GM12891 (cell line): ENCODE measurements around the gene DYNLRB1.

Experiments used
- DNase-seq: peaks from one replicate; pipeline ENCODE4 v3.0.0; 2011; ENCODE audit warnings: low spot score; ENCODE audit not compliant: insufficient read length
- FAIRE-seq: peaks from 2 replicates; lab custom pipeline; 2011; peaks lifted over from hg19 to GRCh38; lab: Jason Lieb, UNC
- PAX5 ChIP-seq: IDR thresholded peaks from 2 replicates; pipeline ENCODE4 v1.6.1; 2011; ENCODE audit warnings: low read length, moderate library complexity, mild to moderate bottlenecking; ENCODE audit not compliant: insufficient read depth, severe bottlenecking
- POLR2A ChIP-seq: IDR thresholded peaks from 2 replicates; pipeline ENCODE4 v1.6.1; 2011; ENCODE audit warnings: low read depth, low read length, control low read depth
- POLR2AphosphoS5 ChIP-seq: IDR thresholded peaks from 2 replicates; pipeline ENCODE4 v1.6.1; 2011; ENCODE audit warnings: low read depth, low read length, control low read depth
- POU2F2 ChIP-seq: IDR thresholded peaks from 2 replicates; pipeline ENCODE4 v1.6.1; 2011; ENCODE audit warnings: low read depth, mild to moderate bottlenecking, control low read depth, low read length, moderate library complexity
- SPI1 ChIP-seq: IDR thresholded peaks from 2 replicates; pipeline ENCODE4 v1.6.1; 2011; ENCODE audit warnings: low read depth, low read length, control low read depth
- TAF1 ChIP-seq: IDR thresholded peaks from 2 replicates; pipeline ENCODE4 v1.6.1; 2011; ENCODE audit warnings: low read depth, low read length, control low read depth

Gene DYNLRB1

DNA sequence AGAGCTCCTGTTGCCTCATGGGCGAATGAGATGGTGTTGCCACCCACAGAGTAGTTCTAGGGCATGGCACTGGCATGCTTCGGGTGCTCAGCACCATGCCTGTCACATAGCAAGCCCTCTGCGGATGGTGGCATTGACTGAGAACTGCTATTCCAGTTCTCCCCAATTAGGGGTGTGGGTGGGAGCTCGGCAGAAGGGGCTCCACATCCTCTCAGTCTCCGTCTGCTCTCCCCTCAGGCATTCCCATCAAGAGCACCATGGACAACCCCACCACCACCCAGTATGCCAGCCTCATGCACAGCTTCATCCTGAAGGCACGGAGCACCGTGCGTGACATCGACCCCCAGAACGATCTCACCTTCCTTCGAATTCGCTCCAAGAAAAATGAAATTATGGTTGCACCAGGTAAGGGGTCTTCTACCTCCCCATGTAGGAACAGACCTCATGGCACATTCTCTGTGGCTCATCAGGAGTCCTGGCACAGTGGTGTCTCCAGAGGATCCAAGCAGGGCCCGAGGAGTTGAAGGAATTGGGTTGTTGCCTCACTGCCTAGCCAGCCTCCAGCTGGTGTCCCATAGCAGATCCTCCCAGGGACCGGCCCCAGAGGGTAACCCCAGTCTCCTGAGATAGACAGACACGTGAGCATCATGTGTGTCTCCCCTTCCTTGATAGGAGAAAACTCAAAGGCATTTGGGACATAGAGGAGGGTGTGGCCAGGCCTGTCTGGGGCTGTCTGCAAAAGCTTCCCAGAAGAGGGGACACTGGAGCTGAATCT, 18.4 kb downstream of the DYNLRB1 start:
- FAIRE-seq (no peak), DNase-seq (no peak)
- TF ChIP-seq SPI1: no peak
- TF ChIP-seq PAX5: no peak
- TF ChIP-seq POLR2AphosphoS5: 0 out of 2 replicates have a peak, but pooled peaks have one; percentile 13
- TF ChIP-seq TAF1: no peak
- no peak for TF ChIP-seq POLR2A
- no peak for TF ChIP-seq POU2F2

DNA sequence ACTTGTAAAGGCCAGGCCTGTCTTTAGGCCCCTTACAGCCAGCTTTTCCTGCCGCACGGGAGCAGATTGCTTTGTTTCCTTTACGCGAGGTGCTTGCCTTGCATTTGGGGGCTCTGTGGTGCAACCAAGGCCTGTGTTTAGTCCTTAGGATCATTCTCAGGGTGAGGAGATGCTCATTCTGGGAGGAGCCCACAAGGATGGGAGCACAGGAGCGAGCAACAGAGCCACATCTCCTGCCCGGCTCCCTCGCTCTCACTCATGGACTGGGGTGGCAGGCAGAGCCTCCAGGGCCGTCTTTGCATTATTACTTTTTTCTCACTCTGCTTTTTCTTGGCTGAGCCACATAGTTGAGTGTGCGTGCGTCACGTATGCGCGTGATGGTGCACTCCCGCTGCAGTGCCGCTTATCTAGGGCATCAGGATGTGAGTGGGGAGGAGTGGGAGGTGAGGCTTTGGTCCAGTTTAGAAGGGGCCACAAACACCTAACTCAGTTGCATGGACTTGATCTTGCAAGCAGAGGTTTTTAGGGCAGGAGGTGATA, 19.1 kb downstream of the DYNLRB1 start:
- DNase-seq (no peak), FAIRE-seq (no peak)
- TF ChIP-seq POU2F2 (no peak), POLR2AphosphoS5 (no peak), PAX5 (no peak), SPI1 (no peak), POLR2A (no peak), TAF1 (no peak)

DNA sequence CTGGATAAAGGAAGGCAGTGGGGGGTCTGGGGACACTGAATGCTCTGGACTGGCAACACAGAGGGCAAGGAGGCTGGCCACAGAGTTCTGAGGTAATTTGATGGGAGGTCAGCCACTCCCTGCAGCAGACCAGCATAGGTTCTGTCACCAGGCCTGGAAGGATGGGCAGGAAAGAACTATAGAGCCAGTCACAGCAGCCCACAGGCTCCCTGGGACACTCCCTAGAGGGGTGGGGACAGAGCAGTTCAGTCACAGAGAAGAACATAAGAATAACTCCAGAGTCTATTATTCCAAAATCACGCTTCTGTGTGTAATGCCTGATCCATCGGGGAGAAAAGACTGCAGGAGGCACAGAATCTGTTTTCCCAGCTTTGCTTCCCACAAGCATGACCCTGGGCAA, 19.6 kb downstream of the DYNLRB1 start:
- no peak for DNase-seq
- no peak for FAIRE-seq
- TF ChIP-seq PAX5 (no peak), POLR2AphosphoS5 (no peak), POLR2A (no peak), TAF1 (no peak), SPI1 (no peak), POU2F2 (no peak)

DNA sequence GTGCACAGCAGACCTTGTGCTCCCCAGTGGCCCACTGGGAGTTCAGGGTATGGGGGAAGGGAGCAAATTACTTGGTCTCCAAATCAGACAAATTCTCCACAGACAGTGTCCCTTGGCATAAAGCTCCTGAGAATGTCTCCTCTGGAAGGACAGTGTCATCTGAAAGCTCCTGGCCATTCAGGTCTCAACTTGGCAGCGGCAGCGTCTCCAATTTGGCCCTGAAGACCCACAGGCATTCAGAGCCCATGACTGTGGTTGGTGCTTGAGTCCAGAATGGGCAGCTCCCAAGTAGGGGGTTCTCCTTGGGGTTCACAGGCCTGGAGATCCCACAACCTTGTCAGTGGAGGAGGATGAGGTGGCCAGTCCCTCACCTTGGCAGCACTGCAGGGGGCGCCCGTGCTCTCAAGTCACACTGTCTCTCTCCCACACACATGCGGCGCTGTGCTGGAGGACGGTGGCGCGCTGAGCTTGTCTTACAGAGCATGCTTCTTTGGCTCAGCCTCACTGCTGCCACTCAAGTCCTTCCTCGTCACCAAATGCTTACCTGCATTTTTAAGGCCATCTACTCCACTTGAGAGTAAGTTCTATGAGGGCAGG, 20.7 kb downstream of the DYNLRB1 start:
- no peak for TF ChIP-seq PAX5
- no peak for TF ChIP-seq SPI1
- no peak for TF ChIP-seq TAF1
- DNase-seq (no peak), FAIRE-seq (no peak)

DNA sequence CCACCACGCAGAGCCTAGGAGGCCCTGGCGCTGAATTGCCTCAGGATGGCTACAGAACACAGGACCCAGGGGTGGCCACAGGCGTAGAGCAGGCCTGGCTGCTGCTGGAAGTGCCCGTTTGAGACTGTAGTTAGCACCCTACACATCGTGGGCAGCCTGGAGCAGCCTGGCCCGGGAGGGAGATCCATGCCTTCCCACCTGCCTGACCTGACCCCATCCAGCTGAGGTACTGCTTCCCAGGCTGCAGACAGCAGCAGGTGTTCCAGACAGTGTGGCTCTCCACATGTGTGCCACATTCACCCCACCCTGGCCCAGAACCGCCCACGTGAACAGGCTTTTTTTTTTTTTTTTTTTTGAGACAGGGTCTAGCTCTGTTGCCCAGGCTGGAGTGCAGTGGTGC, 21.4 kb downstream of the DYNLRB1 start:
- FAIRE-seq: no peak
- TF ChIP-seq SPI1 (no peak), PAX5 (no peak), POLR2A (no peak), POU2F2 (no peak), TAF1 (no peak), POLR2AphosphoS5 (no peak)

DNA sequence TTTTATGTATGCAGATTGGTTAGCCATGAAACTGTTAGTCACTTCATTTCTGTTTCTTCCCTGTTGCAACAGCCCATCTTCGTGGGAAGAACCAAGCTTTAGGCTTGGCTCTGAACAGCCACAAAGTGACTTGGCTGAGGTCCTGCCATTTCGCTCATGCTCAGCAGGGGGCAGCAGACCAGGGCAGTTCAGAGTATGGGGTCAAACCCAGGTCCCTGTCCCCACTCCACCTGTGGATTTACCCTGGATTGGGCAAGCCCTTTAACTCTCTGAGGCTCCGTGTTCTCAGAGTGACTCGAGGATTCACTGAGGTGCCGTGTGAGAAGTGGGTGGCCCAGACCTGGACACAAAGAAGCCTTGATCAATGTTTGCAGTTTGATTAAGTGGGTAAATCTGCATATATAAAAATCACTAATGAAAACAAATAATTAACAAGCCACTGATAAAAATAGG, 22.5 kb downstream of the DYNLRB1 start:
- TF ChIP-seq POLR2AphosphoS5 (no peak), PAX5 (no peak), POU2F2 (no peak), POLR2A (no peak), SPI1 (no peak), TAF1 (no peak)
- FAIRE-seq: peak; percentile 80
- peak; percentile 44 for DNase-seq

More for the DNA sequence above, 21.4 kb downstream of the DYNLRB1 start:
- no peak for DNase-seq

DNA sequence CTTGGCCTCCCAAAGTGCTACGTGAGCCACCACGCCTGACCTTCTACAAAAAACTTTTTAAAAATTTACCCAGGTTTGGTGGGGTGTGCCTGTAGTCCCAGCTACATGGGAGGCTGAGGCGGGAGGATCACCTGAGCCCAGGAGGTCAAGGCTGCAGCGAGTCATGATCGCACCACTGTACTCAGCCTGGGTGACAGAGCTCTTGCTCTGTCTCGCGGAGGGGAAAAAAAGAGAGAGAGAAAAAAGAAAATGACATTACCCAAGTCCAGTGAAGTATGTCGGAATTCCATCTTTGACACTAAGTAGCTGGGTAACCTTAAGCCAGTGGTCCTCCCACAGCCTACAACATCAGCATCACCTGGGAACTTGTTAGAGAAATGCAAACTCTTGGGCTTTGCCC, 23.5 kb downstream of the DYNLRB1 start:
- no peak for TF ChIP-seq SPI1
- TF ChIP-seq POU2F2: no peak
- TF ChIP-seq POLR2A: no peak
- TF ChIP-seq PAX5: no peak
- no peak for TF ChIP-seq POLR2AphosphoS5
- no peak for TF ChIP-seq TAF1
- FAIRE-seq (no peak), DNase-seq (no peak)

DNA sequence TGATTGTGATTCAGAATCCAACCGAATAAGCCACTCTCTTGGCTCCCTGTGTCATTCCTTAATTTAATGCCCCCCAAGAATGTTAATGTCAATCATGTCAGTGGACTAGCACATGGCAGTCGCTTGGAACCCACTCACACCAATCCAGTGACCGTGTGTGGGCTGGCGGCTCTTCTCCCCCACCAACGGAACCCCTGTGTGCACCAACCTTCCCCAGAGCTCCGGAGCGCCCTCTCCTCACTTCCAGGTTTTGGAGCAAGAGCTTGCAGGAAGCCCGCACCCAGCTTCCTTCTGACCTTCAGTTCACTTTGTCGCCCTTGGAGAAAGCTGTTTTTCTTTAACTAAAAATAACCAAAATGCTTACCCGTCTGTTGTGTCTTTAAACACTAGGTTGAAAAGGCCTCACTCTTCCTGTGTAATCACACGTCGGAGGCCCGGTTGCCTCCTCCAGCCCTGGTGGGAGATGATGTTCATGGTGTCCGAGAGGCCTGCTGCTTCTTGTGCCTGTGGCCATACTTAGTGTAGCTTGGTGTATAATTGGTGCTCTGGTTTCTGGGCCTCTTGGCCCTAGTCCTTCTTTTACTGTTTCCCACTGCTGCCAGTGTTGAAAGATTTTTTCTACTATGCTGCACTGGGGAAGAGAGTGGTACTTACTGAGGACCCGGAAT, 24.5 kb downstream of the DYNLRB1 start:
- DNase-seq (no peak), FAIRE-seq (no peak)
- TF ChIP-seq PAX5 (no peak), POLR2AphosphoS5 (no peak), POU2F2 (no peak), TAF1 (no peak)

DNA sequence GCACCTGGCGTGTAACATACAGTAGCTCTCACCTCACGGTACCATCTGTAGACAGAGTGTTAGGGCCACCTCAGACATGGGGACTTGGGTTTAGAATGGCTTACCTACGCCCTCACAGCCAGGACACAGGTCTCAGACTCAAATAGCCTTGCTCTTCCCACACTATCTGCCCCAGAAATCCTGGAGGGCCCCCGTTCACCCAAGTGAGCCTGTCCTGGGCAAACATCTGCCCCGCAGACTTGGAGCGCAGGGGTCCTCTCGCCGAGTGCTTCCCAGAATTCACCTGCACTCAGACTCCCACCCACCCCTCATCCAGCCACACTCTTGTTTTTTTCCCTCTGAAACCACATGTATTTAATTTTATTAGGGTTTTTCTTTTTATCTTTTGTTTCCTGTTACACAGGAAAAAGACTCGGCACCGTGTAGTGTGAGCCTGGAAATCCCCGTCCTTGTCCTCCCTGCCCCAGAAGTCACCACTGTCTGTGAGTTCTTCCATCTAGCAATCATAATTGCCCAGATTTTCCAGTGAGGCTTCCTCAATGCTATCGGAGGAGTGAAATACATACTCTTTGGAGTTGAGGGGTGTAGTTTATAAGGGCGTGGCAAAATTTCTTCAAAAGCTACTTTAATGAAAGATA, 25.2 kb downstream of the DYNLRB1 start:
- FAIRE-seq (no peak), DNase-seq (no peak)
- TF ChIP-seq POLR2AphosphoS5 (no peak), PAX5 (no peak), TAF1 (no peak), POU2F2 (no peak), SPI1 (no peak)
